AG10803 (cell line): ENCODE measurements around the gene SNX22.

Experiments used
- DNase-seq: peaks from one replicate; pipeline ENCODE4 v3.0.0; 2010; ENCODE audit warnings: low read depth
- H3K4me3 ChIP-seq: 2 replicates; pipeline ENCODE4 v1.5.1; 2011; ENCODE audit warnings: mild to moderate bottlenecking, low read length, control low read depth
- CTCF ChIP-seq: conservative IDR thresholded peaks from 2 replicates; pipeline ENCODE4 v1.5.1; 2011; ENCODE audit warnings: mild to moderate bottlenecking, low read length, control low read depth, inconsistent platforms

SNX22 gene

GRCh38 chr15:64164436-64164835 lies 12.9 kb downstream of the SNX22 start:
- no peak overlapping the region for H3K4me3 ChIP-seq
- TF ChIP-seq CTCF: no peak
- no peak for DNase-seq

DNA sequence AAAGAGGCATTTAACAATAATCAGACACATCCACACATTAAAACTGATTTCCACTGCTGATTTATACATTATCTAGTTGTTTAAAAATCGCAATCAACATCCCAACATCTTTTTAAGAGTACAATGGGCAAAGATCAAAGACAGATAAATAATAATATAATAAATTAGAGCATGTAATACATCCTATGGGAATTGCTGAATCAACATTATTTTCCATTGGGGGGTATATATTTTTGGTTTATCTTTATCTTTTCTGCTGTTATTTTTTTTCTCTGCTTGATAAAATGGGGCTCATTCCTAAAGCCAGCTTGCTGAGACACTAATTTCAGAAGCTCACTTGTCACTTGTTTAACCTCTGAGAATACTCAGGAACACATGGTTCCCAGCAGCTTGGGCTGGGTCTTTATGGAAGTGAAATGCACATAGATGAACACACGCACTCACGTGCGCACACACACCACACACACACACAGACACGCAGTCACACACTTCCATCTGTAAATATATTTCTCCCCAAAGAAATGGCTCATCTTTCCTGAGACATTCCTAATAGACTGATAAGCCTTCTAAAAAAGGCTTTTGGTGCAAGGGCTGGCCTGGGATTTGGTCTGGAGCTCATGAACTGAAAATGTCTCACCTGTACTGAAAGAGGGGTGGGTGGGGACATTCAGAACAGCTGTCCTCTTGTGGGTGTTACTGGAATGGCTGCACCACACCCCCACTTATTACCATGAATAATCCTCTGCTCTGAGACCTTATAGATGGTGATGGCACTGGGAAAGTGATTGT lies 14.8 kb downstream of the SNX22 start:
- no peak overlapping the region for H3K4me3 ChIP-seq
- DNase-seq: no peak

DNA sequence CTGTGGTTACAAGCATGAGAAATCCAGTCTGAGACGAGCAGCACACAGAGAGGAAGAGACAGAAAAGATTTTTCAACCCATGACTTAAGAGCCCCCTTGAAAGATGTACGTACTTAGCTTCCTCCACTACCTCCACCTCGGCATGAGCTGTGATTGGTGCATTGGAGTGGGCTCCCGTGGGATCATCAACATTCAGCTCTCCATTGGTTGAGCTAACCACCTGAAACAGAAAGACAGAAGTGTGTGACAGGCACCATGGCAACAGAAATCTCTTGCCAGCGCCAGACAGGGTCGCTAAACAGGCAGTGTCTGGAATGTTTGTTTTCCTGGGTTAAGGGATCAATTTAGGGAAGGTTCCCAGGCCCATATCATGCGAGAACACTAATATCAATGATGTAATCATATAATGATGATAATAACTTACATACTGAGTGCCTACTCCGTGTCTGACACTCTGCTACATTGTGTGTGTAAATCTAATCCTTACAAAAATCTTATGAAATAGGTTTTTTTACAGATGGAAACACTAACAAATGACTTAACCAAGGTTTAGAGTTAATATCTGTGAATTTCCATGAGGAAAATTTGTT lies 28.8 kb downstream of the SNX22 start:
- TF ChIP-seq CTCF: no peak
- no peak overlapping the region for H3K4me3 ChIP-seq
- no peak for DNase-seq

More for the DNA sequence above, 14.8 kb downstream of the SNX22 start:
- no peak for TF ChIP-seq CTCF

DNA sequence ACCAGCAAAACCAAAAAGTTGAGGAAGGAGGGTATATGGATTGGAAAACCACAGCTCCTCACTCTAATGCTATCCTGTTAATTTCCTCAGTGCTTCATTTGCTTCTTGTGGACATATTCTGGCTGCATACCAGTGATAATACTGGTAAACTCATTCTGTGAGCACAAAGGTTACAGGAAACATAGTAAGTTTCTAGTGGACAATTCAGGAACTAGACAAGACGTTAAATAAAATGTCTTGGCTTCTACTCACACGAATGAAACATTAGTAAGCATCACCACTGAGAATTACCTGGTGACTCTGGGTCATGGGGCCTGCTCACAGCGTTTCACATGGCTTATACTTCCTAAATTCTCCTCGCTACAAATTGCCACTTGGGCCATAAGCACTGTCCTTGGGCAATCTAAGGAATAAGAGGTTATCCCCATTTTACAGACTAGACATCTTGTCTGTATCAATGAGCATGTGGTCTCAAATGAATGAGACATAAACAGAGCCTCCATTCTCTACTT lies 31.4 kb downstream of the SNX22 start:
- no peak overlapping the region for H3K4me3 ChIP-seq
- TF ChIP-seq CTCF: no peak

GRCh38 chr15:64185146-64185911 lies 33.8 kb downstream of the SNX22 start:
- no peak overlapping the region for H3K4me3 ChIP-seq
- no peak for DNase-seq
- no peak for TF ChIP-seq CTCF

More for the DNA sequence above, 31.4 kb downstream of the SNX22 start:
- DNase-seq: no peak

- no peak overlapping the region for H3K4me3 ChIP-seq
- peak; percentile 25 for DNase-seq
- no peak for TF ChIP-seq CTCF
Measured at GRCh38 chr15:64187396-64188191, 36.1 kb downstream of the SNX22 start.
